Liver (tissue), 9 donors: ENCODE results near the gene KRTAP4-16. TPM values are rescaled to one million over a fixed set of nuclear protein-coding genes. Genes with fewer than 3 reads are reported as not detected.
"Not testable (repeated sequence)": the region's sequence is repeated elsewhere in the genome, so short reads cannot be mapped to it uniquely, and the experiment has no call there.

Experiments used
- DNase-seq: peaks from one replicate; pipeline ENCODE4 v3.0.0-alpha.2; 2017; ENCODE audit warnings: low spot score
- H3K27ac ChIP-seq, 2 donors: one replicate each; pipeline ENCODE4 v1.7.0; 2013; ENCODE audit warnings: inconsistent platforms in 2 of 2, low read length in 2 of 2, control low read depth in 1 of 2, low read depth in 1 of 2, mild to moderate bottlenecking in 1 of 2
- H3K27me3 ChIP-seq, 4 donors: one replicate each; pipeline versions ENCODE4 v1.6.1 to v1.7.0; 2013; ENCODE audit warnings: low read length in 3 of 4, inconsistent platforms in 1 of 4, mild to moderate bottlenecking in 1 of 4, moderate library complexity in 1 of 4; ENCODE audit not compliant: control insufficient read depth in 4 of 4, insufficient read depth in 4 of 4
- H3K36me3 ChIP-seq, 4 donors: one replicate each; pipeline versions ENCODE4 v1.6.1 to v1.7.0; 2013; ENCODE audit warnings: low read length in 3 of 4, mild to moderate bottlenecking in 3 of 4, low read depth in 1 of 4, moderate library complexity in 1 of 4; ENCODE audit not compliant: control insufficient read depth in 4 of 4, insufficient read depth in 3 of 4
- H3K4me1 ChIP-seq, 4 donors: one replicate each; pipeline versions ENCODE4 v1.6.1 to v1.7.0; 2013; ENCODE audit warnings: low read length in 3 of 4, mild to moderate bottlenecking in 3 of 4, moderate library complexity in 1 of 4; ENCODE audit not compliant: control insufficient read depth in 4 of 4, insufficient read depth in 4 of 4
- H3K4me3 ChIP-seq, 3 donors: one replicate each; pipeline versions ENCODE4 v1.6.1 to v1.7.0; 2013; ENCODE audit warnings: low read length in 3 of 3, control low read depth in 1 of 3, low read depth in 1 of 3, mild to moderate bottlenecking in 1 of 3
- H3K9ac ChIP-seq, 2 donors: one replicate each; pipeline ENCODE4 v1.7.0; 2013; ENCODE audit warnings: low read length in 2 of 2, mild to moderate bottlenecking in 2 of 2, moderate library complexity in 2 of 2, control low read depth in 1 of 2, low read depth in 1 of 2
- H3K9me3 ChIP-seq, 4 donors: one replicate each; pipeline versions ENCODE4 v1.6.1 to v1.7.0; 2013; ENCODE audit warnings: low read length in 3 of 4; ENCODE audit not compliant: control insufficient read depth in 4 of 4
- EGR1 ChIP-seq, 2 donors: IDR thresholded peaks; 2 replicates each; pipeline ENCODE4 v1.6.1; 2016 to 2018; ENCODE audit warnings: antibody characterized with exemption in 2 of 2, low read depth in 2 of 2
- FOXA1 ChIP-seq: IDR thresholded peaks from 2 replicates; pipeline ENCODE4 v1.6.1; 2016; ENCODE audit warnings: antibody characterized with exemption
- FOXA2 ChIP-seq: IDR thresholded peaks from 2 replicates; pipeline ENCODE4 v1.6.1; 2016; ENCODE audit warnings: antibody characterized with exemption
- GABPA ChIP-seq, 2 donors: IDR thresholded peaks in 1 of 2; conservative IDR thresholded peaks in 1 of 2; 2 replicates each; pipeline ENCODE4 v1.6.1; 2016; ENCODE audit warnings: antibody characterized with exemption in 2 of 2, mild to moderate bottlenecking in 1 of 2, moderate library complexity in 1 of 2
- HNF4A ChIP-seq, 2 donors: conservative IDR thresholded peaks; 2 replicates each; pipeline ENCODE4 v1.6.1; 2016; ENCODE audit warnings: antibody characterized with exemption in 2 of 2, mild to moderate bottlenecking in 2 of 2
- HNF4G ChIP-seq: IDR thresholded peaks from 2 replicates; pipeline ENCODE4 v1.6.1; 2016; ENCODE audit warnings: antibody characterized with exemption
- JUND ChIP-seq, 2 donors: IDR thresholded peaks; 2 replicates each; pipeline ENCODE4 v1.6.1; 2016; ENCODE audit warnings: antibody characterized with exemption in 2 of 2
- MAX ChIP-seq: IDR thresholded peaks from 2 replicates; pipeline ENCODE4 v1.6.1; 2016; ENCODE audit warnings: antibody characterized with exemption
- NR2F2 ChIP-seq: IDR thresholded peaks from 2 replicates; pipeline ENCODE4 v1.6.1; 2016; ENCODE audit warnings: antibody characterized with exemption
- RAD21 ChIP-seq, 2 donors: IDR thresholded peaks; 2 replicates each; pipeline ENCODE4 v1.6.1; 2016; ENCODE audit warnings: antibody characterized with exemption in 2 of 2, mild to moderate bottlenecking in 2 of 2
- REST ChIP-seq: IDR thresholded peaks from 2 replicates; pipeline ENCODE4 v1.6.1; 2016; ENCODE audit warnings: antibody characterized with exemption, mild to moderate bottlenecking
- RXRA ChIP-seq, 2 donors: IDR thresholded peaks; 2 replicates each; pipeline ENCODE4 v1.6.1; 2017 to 2018; ENCODE audit warnings: antibody characterized with exemption in 2 of 2, mild to moderate bottlenecking in 1 of 2
- SP1 ChIP-seq: IDR thresholded peaks from 2 replicates; pipeline ENCODE4 v1.6.1; 2018; ENCODE audit warnings: antibody characterized with exemption, mild to moderate bottlenecking
- YY1 ChIP-seq: IDR thresholded peaks from 2 replicates; pipeline ENCODE4 v1.6.1; 2016; ENCODE audit warnings: antibody characterized with exemption, mild to moderate bottlenecking
- ZBTB33 ChIP-seq: IDR thresholded peaks from 2 replicates; pipeline ENCODE4 v1.6.1; 2016; ENCODE audit warnings: antibody characterized with exemption
- WGBS: extraction: QIAGEN DNeasy Blood & Tissue Kit; methylation state at CpG from one replicate; pipeline ENCODE4 v1.1.7; 2013; 5-methylcytosine and 5-hydroxymethylcytosine counted together
- polyA plus RNA-seq, 2 donors: library from polyadenylated mRNA; stranded (reverse) in 1 of 2; unstranded in 1 of 2; fragments of 200-250 nt in 1 of 2; fragments of >200 nt in 1 of 2; fragmentation: Nextera tagmentation in 1 of 2; extraction: Ambion mirVana in 1 of 2; gene quantifications; one replicate each; pipeline versions ENCODE4 v1.2.1 to v1.2.3, GENCODE V29; 2013 to 2015
- total RNA-seq, 2 donors: library from RNA; depleted of rRNA; stranded (reverse); fragments of >200 nt; gene quantifications; one replicate each; pipeline ENCODE4 v1.2.3, GENCODE V29; 2014
- donor health status: healthy.
- donor health status: healthy.
- donor health status: healthy.
- donor health status: healthy.
- donor health status: healthy.

The KRTAP4-16 gene
- total and polyA plus RNA-seq, 4 donors: not detected

GRCh38 chr17:41107941-41108450, 6.0 kb upstream of the KRTAP4-16 start:
- DNase-seq: no peak
- no peaks in the 10 kb centered on the region for H3K4me1 ChIP-seq
- WGBS: 49% methylated on average over 1 of the region's 1 CpG
- no peak overlapping the region for H3K27ac ChIP-seq
- no peak overlapping the region for H3K9ac ChIP-seq
- TF ChIP-seq RXRA (IDR thresholded peaks at IDR 0.05) (no peak), EGR1 (IDR thresholded peaks at IDR 0.05; ENCODE audit: low read depth in 2 of 2) (no peak), REST (no peak), JUND (IDR thresholded peaks at IDR 0.05) (no peak), NR2F2 (no peak), MAX (no peak), FOXA1 (no peak), SP1 (no peak), GABPA (IDR thresholded peaks at IDR 0.05 in 1 of 2, conservative IDR thresholded peaks at IDR 0.05 in 1 of 2) (no peak), YY1 (no peak), ZBTB33 (no peak), HNF4A (conservative IDR thresholded peaks at IDR 0.05) (no peak), RAD21 (IDR thresholded peaks at IDR 0.05) (no peak), FOXA2 (no peak), HNF4G (no peak)
- no peaks in the 10 kb centered on the region for H3K36me3 ChIP-seq
- H3K27me3 ChIP-seq: no peaks in the 10 kb centered on the region
- no peaks in the 10 kb centered on the region for H3K9me3 ChIP-seq
- no peak overlapping the region for H3K4me3 ChIP-seq

- not testable (repeated sequence) for H3K4me1 ChIP-seq, H3K9ac ChIP-seq, H3K36me3 ChIP-seq, H3K27me3 ChIP-seq, H3K4me3 ChIP-seq, DNase-seq, H3K9me3 ChIP-seq, H3K27ac ChIP-seq
- WGBS: 60% methylated on average over 9 of the region's 10 CpGs
These were observed 3.3 kb upstream of the KRTAP4-16 start, which contains the start of gene KRTAP4-9 for GRCh38 chr17:41105347-41105746. Gene KRTAP4-9 (plus strand): TSS chr17:41105389. CDS start chr17:41105389, 0 bp downstream.

DNA sequence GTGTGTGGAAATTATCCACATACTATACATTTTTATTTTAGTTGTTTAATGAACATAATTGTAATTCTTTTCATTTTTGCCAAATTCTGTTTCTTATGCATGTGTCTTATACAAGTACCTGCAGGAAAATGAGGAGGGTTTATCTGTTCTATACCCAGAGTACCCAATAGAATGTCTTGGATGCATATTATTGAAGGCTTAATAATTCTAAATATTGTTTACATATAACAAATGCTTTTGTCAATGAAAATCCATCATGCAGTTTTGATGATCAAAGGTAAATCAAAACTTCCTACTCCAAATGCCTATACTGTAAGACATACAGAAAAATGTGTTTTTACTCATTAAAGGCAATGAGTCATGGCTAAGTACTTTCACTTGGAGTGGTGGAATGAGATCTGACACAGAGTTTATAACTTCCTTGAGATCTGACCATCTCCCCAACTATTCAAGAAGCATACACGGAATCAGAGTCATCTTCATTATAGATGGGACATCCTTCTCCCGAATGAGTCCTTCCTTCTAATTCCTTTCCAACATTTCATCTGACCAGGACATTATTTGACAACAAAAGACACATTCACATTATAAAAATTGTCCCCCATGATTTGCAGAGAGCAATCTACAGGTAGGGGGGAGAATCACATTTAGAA, 2.5 kb upstream of the KRTAP4-16 start:
- not testable (repeated sequence) for H3K27me3 ChIP-seq, H3K9ac ChIP-seq, H3K27ac ChIP-seq, H3K4me3 ChIP-seq, H3K36me3 ChIP-seq, H3K9me3 ChIP-seq, H3K4me1 ChIP-seq, DNase-seq
- WGBS: 81% methylated on average over 2 of the region's 2 CpGs
